ENCODE measurements around the gene NALCN.

- TF ChIP-seq, protein P1, sequence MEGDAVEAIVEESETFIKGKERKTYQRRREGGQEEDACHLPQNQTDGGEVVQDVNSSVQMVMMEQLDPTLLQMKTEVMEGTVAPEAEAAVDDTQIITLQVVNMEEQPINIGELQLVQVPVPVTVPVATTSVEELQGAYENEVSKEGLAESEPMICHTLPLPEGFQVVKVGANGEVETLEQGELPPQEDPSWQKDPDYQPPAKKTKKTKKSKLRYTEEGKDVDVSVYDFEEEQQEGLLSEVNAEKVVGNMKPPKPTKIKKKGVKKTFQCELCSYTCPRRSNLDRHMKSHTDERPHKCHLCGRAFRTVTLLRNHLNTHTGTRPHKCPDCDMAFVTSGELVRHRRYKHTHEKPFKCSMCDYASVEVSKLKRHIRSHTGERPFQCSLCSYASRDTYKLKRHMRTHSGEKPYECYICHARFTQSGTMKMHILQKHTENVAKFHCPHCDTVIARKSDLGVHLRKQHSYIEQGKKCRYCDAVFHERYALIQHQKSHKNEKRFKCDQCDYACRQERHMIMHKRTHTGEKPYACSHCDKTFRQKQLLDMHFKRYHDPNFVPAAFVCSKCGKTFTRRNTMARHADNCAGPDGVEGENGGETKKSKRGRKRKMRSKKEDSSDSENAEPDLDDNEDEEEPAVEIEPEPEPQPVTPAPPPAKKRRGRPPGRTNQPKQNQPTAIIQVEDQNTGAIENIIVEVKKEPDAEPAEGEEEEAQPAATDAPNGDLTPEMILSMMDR (IDR thresholded peaks at IDR 0.05) = no peak
- TF ChIP-seq POLR2A (IDR thresholded peaks at IDR 0.05) (no peak), POLR2AphosphoS5 (IDR thresholded peaks at IDR 0.05) (no peak)
These were observed 115.8 kb downstream of the NALCN start for GRCh38 chr13:101300531-101300930.
